Astrocyte of the spinal cord (primary cell): Measurements from ENCODE around the gene TMEM270.
A peak's percentile ranks its signal among the peaks of the same experiment; 100 is the strongest.
"Not testable (repeated sequence)": the region's sequence is repeated elsewhere in the genome, so short reads cannot be mapped to it uniquely, and the experiment has no call there.

Experiments
- DNase-seq: peaks from one replicate; pipeline ENCODE4 v3.0.0; 2011; ENCODE audit warnings: low read depth, low spot score
- H3K4me3 ChIP-seq: 2 replicates; pipeline ENCODE4 v1.5.1; 2011; ENCODE audit warnings: low read depth, mild to moderate bottlenecking, low read length, moderate library complexity
- CTCF ChIP-seq: IDR thresholded peaks from 2 replicates; pipeline ENCODE4 v1.5.1; 2012; ENCODE audit warnings: low read depth, mild to moderate bottlenecking, low read length, inconsistent platforms
- in situ Hi-C: cut with HindIII; loops from 2 replicates; pipeline ENCODE4 v1.10.0; 2017; ENCODE audit warnings: low sequenced_read_pairs

Gene TMEM270

DNA sequence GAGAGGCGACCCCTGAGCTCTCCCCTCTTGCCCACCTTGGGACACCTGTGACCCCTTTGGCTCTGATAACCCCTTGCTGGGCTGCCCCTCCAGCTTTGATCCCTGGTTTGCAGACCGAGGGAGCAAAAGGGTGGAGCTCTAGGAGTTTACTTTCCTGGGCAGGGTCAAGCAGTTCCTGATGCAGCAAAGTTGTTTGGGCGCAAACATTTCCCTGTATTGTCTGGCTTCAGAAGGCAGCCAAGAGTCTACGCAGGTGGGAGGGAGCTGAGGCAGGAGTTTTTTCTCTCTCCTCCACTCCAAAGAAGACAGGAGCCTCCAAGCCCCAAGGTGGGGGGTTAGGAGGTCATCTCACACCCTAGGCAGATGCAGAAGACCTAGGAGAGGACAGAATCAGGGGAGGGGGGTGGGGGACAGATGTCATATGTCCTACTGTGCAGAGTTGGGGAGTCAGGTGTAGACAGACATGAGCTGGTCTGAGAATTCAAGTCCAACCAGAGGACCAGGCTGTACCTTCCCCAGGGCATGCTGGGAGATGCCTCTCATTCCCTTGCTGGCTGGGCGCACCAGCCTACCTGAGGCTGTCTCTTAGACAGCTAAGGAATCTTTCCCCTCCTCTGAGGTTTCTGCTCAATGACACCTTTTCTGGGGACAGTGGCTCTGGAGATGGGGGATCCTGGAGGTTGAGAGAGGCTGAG lies 20.5 kb downstream of the TMEM270 start:
- TF ChIP-seq CTCF = no peak
- no peak overlapping the region for H3K4me3 ChIP-seq
- in situ Hi-C loops = no loop called here
- DNase-seq = no peak

GRCh38 chr7:73882047-73882402 lies 21.1 kb downstream of the TMEM270 start:
- DNase-seq = no peak
- no peak overlapping the region for H3K4me3 ChIP-seq
- TF ChIP-seq CTCF = no peak
- in situ Hi-C loops = no loop called here

DNA sequence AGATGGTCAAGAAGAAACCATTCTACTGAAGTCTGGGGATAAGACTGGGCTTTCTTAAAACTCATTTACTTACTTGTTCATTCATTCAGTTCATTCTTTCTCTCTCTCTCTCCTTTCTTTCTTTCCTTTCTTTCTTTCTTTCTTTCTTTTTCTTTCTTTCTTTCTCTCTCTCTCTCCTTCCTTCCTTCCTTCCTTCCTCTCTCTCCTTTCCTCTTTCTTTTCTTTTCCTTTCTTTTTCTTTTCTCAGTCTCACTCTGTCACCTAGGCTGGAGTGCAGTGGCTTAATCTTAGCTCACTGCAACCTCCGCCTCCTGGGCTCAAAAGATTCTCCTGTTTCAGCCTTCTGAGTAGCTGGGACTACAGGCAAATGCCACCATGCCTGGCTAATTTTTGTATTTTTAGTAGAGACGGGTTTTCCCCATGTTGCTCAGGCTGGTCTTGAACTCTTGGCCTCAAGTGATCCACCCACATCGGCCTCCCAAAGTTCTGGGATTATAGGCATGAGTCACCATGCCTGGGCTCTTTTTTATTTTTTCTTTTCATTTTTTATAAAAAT lies 24.0 kb downstream of the TMEM270 start:
- H3K4me3 ChIP-seq, in situ Hi-C loops: not testable (repeated sequence)

GRCh38 chr7:73885433-73885974 lies 24.5 kb downstream of the TMEM270 start:
- TF ChIP-seq CTCF = no peak
- in situ Hi-C loops = no loop called here
- no peak overlapping the region for H3K4me3 ChIP-seq
- no peak for DNase-seq

More for the DNA sequence above, 24.0 kb downstream of the TMEM270 start:
- not testable (repeated sequence) for DNase-seq

DNA sequence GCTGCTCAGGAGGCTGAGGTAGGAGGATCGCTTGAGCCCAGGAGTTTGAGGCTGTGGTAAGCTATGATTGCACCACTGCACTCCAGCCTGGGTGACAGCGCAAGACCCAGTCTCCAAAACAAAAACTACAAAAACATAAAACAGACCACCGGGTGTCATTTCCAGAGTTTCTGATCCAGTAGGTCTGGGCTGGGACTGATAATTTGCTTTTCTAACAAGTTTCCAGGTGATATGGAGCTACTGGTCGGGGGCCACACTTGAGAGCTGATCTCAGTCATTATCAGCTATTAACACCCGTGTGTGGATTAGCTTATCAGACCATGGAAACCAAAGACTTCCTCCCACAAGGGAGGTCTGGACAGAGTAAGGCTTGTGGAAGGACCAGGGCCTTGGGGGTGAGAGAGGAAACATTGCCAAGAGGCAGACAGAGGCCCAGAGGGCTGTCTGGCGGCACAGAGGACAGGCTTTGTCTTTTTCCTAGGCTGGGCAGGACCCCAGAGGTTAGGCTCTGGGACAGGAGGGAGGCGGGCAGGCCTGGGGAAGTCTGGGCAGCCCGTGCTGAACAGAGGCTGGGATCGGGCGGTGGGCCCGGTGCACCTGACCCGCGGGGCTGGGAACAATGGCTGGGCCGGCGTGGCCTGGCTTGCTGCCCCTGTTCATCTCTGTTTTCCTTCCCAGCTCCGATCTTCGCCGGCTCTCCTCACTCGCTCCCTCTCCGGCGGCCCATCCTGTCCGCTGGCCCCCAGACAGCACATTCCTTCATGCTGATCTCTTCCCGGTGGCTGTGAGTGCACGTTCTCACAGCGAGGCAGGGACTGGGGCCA lies 25.2 kb downstream of the TMEM270 start:
- peak; percentile 71 for DNase-seq
- TF ChIP-seq CTCF = no peak
- in situ Hi-C loops = no loop called here
- no peak overlapping the region for H3K4me3 ChIP-seq

- no peak for DNase-seq
- no peak overlapping the region for H3K4me3 ChIP-seq
- in situ Hi-C loops = no loop called here
- no peak for TF ChIP-seq CTCF
Measured at GRCh38 chr7:73887762-73888161, 26.8 kb downstream of the TMEM270 start.

- H3K4me3 ChIP-seq = no peak overlapping the region
- TF ChIP-seq CTCF = no peak
- in situ Hi-C loops = no loop called here
- DNase-seq = no peak
Measured at GRCh38 chr7:73888959-73889358, 28.0 kb downstream of the TMEM270 start.
